ENCODE data around the gene PPIG. TPM values are rescaled to one million over a fixed set of nuclear protein-coding genes. Genes with fewer than 3 reads are reported as not detected.

Gene PPIG
- total RNA-seq, 3 donors from 2014 or later (not counting 1 experiment from before 2014, with no cell fraction given): 42.2 to 58.3 (median 56.1) TPM

DNA sequence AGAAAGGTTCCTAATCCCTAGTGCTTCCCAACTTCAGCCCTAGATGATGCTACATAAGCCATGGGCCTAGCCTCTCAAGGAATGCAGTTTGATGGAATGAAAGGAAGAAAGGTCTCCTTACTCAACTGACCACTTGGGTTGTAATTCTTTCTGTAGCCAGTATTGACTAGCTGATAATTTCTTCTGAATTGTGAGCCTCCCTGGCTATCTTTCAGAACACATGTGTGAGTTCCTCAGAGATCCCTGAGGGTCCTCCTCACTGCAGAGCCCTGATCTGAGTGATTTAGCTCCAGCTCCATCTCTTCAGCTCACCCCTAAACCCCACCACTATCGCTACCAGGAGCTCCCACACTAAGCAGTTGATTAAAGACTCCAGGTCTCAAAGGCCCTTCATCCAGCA is 78.6 kb downstream of the PPIG start:
- ATAC-seq (no peak), DNase-seq (no peak)
- H3K27ac ChIP-seq (ENCODE audit: low read length): no peak overlapping the region
- TF ChIP-seq CTCF (IDR thresholded peaks at IDR 0.05): no peak
- no peaks in the 10 kb centered on the region for H3K4me1 ChIP-seq (ENCODE audit: control insufficient read depth, insufficient read depth, low read length)
- no peaks in the 10 kb centered on the region for H3K36me3 Mint-ChIP-seq
- H3K9me3 ChIP-seq (ENCODE audit: control insufficient read depth, insufficient read depth, low read length): no peaks in the 10 kb centered on the region
- no peak overlapping the region for H3K4me3 Mint-ChIP-seq
- 96% methylated on average over 1 of the region's 1 CpG for WGBS (ENCODE audit: insufficient coverage)
- H3K4me3 ChIP-seq (ENCODE audit: low read length): no peak overlapping the region
- peaks cover 0 to 5% of the 10 kb centered on the region in 2 donors for H3K27me3 Mint-ChIP-seq (ENCODE audit: low read depth in 2 of 2)
- no peaks in the 10 kb centered on the region for H3K27me3 ChIP-seq (ENCODE audit: control insufficient read depth, insufficient read depth, low read length)
- no peak overlapping the region for H3K27ac Mint-ChIP-seq
- H3K9me3 Mint-ChIP-seq: no peaks in the 10 kb centered on the region
- intact Hi-C loops (cut with micrococcal nuclease): no loop called here
- H3K36me3 ChIP-seq (ENCODE audit: control insufficient read depth, insufficient read depth, low read length): no peaks in the 10 kb centered on the region
- peaks cover 0 to 4% of the 10 kb centered on the region in 2 donors for H3K4me1 Mint-ChIP-seq

DNA sequence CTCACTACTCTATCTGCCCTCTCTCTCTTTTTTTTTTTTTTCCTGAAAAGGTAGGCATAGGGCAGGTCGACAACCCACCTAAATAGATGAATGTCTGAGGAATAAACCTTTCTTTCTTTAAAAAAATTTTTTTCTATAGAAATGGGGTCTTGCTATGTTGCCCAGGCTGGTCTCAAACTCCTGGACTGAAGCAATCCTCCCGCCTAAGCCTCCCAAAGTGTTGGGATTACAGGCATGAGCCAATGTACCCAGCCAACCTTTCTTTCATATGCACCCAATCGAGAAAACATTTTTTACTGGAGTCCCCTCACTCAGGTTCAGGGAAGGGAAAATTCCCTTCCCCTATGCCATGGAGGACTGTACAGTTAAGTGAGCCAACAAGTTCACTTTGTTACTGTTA is 79.1 kb downstream of the PPIG start:
- intact Hi-C loops (cut with micrococcal nuclease): no loop called here
- 90% methylated on average over 2 of the region's 3 CpGs for WGBS (ENCODE audit: insufficient coverage)
- H3K4me1 Mint-ChIP-seq: peaks cover 0 to 4% of the 10 kb centered on the region in 2 donors
- H3K4me3 Mint-ChIP-seq: no peak overlapping the region
- H3K9me3 Mint-ChIP-seq: no peaks in the 10 kb centered on the region
- Histone ChIP-seq H3K9me3 (ENCODE audit: control insufficient read depth, insufficient read depth, low read length) (no peaks in the 10 kb centered on the region), H3K36me3 (ENCODE audit: control insufficient read depth, insufficient read depth, low read length) (no peaks in the 10 kb centered on the region), H3K27ac (ENCODE audit: low read length) (no peak overlapping the region), H3K4me1 (ENCODE audit: control insufficient read depth, insufficient read depth, low read length) (no peaks in the 10 kb centered on the region), H3K4me3 (ENCODE audit: low read length) (no peak overlapping the region), H3K27me3 (ENCODE audit: control insufficient read depth, insufficient read depth, low read length) (no peaks in the 10 kb centered on the region)
- DNase-seq (no peak), ATAC-seq (no peak)
- H3K27me3 Mint-ChIP-seq (ENCODE audit: low read depth in 2 of 2): peaks cover 0 to 5% of the 10 kb centered on the region in 2 donors
- no peak overlapping the region for H3K27ac Mint-ChIP-seq
- TF ChIP-seq CTCF (IDR thresholded peaks at IDR 0.05): no peak
- H3K36me3 Mint-ChIP-seq: no peaks in the 10 kb centered on the region

DNA sequence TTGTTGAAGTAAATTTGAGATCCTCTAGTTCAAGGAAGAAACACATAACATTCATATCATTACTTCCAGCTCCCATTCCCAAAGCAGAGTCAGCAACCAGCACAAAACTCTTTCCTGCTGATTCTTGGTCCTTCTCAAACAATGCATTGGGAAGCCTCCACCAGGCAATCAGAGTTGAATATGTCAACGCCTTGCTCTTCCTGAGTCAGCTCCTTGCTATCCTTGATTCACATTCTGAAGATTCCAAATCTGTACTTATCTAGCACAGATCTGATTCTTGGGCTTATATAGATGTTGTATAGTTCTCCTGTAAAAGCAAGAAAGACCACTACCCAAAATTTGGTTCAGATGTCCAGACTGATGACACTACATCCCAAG is 80.4 kb downstream of the PPIG start:
- ATAC-seq: no peak
- Histone ChIP-seq H3K4me1 (ENCODE audit: control insufficient read depth, insufficient read depth, low read length) (no peaks in the 10 kb centered on the region), H3K4me3 (ENCODE audit: low read length) (no peak overlapping the region), H3K27ac (ENCODE audit: low read length) (no peak overlapping the region), H3K36me3 (ENCODE audit: control insufficient read depth, insufficient read depth, low read length) (no peaks in the 10 kb centered on the region), H3K27me3 (ENCODE audit: control insufficient read depth, insufficient read depth, low read length) (no peaks in the 10 kb centered on the region), H3K9me3 (ENCODE audit: control insufficient read depth, insufficient read depth, low read length) (no peaks in the 10 kb centered on the region)
- Mint-ChIP-seq H3K36me3 (no peaks in the 10 kb centered on the region), H3K9me3 (no peaks in the 10 kb centered on the region), H3K27me3 (ENCODE audit: low read depth in 2 of 2) (peaks cover 0 to 8% of the 10 kb centered on the region in 2 donors), H3K4me1 (no peaks in the 10 kb centered on the region), H3K4me3 (no peak overlapping the region), H3K27ac (no peak overlapping the region)
- WGBS (ENCODE audit: insufficient coverage): 100% methylated on average over 1 of the region's 1 CpG
- no peak for DNase-seq
- intact Hi-C loops (cut with micrococcal nuclease): no loop called here
- TF ChIP-seq CTCF (IDR thresholded peaks at IDR 0.05): no peak
